GM18498 (cell line): ENCODE data around the gene SAMD4A.

Experiments
- ATAC-seq: cut with Tn5 transposase; IDR thresholded peaks from one replicate; pipeline ENCODE4 v1.9.1; 2021; ENCODE audit warnings: mild to moderate bottlenecking, moderate library complexity; ENCODE audit not compliant: unreplicated experiment

The SAMD4A gene

GRCh38 chr14:54815016-54815415 is 248.1 kb downstream of the SAMD4A start:
- no peak for ATAC-seq

- ATAC-seq: no peak
Measured at GRCh38 chr14:54815515-54815914, 248.6 kb downstream of the SAMD4A start.

DNA sequence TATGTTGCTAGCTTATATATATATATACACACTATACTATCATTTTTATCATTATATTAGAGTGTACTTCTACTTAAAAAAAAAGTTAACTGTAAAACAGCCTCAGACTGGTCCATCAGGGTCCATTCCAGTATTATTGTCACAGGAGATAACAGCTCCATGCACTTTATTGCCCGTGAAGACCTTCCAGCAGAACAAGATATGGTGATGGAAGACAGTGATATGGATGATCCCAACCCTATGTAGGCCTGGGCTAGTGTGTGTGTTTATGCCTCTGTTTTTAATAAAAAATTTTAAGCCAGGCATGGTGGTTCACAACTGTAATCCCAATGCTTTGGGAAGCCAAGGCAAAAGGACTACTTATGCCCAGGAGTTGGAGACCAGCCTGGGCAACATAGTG is 249.5 kb downstream of the SAMD4A start:
- no peak for ATAC-seq

DNA sequence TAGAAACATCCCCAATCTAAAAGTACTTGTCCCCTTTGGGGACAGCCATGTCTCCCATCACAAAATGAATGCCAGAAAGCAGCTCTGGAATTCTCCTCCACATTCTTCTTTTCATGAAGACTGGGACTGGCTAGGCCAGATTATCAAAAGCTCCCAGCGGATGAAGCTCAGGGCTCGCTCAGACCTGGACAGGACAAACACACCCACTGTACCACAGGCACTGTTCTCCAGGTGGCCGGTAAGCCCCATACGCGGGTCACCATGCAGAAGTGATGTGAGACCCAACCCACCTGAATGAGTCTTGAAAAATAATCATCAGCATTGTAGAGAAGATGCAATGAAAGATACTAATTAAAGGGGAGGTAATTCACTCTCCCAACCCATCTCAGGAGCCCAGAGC is 250.6 kb downstream of the SAMD4A start:
- ATAC-seq: no peak

GRCh38 chr14:54818201-54819133 is 251.5 kb downstream of the SAMD4A start:
- ATAC-seq: no peak

DNA sequence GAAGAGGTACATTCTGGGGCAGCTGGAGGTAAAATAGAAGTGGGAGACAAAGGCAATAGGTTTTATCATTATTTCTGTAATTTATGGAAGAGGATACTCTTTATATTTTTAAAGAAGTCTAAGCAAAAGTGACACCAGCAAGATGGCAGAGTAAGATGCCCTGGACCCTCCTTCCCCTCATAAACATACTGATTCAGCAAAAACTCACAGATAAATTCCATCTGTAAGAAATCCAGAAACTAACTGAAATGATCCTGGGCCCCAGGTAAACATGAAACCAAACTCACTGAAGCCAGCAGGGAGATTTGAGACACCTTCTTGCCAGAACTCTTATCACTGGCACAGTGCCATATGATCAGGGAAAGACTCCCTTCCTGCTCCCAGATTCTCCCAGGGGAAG is 255.8 kb downstream of the SAMD4A start:
- ATAC-seq: no peak

GRCh38 chr14:54823757-54824549 is 257.0 kb downstream of the SAMD4A start:
- no peak for ATAC-seq

DNA sequence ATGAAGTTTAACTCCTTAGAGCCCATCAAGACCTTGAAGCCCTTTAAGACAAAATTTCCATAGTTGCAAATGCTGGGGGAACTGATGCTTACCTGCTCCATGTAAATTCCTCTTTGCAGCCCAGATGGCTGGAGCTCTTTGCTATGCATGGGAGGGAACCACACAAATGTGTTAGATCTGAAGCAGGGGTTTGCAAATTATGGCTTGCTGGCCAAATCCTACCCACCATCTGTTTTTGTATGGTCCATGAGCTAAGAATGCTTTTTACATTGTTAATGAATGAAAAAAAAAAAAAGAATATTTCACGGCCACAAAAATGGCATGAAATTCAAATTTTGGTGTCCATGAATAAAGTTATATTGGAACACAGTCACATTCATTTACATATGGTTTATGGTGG is 261.1 kb downstream of the SAMD4A start:
- no peak for ATAC-seq

- no peak for ATAC-seq
Measured at GRCh38 chr14:54829486-54830224, 262.7 kb downstream of the SAMD4A start.

DNA sequence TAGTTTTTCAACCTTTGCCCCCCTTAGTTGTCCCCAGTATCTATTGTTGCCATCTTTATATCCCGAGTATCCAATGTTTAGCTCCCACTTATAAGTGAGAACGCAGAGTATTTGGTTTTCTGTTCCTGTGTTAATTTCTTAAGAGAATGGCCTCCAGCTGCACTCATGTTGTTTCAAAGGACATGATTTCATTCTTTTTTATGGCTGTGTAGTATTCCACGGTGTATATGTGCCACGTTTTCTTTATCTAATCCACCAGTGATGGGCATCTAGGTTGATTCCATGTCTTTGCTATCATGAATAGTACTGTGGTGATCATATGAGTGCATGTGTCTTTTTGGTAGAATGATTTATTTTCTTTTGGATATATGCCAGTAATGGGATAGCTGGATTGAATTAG is 263.7 kb downstream of the SAMD4A start:
- ATAC-seq: no peak

GRCh38 chr14:54834081-54834480 is 267.2 kb downstream of the SAMD4A start:
- no peak for ATAC-seq

DNA sequence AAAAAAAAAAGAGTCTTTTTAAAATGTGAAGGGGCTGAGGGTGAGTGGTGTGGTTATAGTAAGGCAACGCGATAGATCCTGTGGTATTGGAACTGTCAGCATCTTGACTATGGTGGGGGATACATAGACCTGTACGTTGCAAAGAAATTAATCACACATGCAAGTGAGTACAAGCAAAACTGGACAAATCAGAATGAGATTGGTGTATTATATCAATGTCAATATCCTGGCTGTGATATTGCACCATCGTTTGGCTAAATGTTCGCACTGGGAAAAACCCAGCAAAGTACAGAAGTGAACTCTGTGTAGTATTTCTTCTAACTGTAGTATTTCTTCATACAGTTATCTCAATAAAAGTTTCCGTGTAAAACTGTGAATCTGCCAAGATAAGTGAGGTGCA is 267.8 kb downstream of the SAMD4A start:
- no peak for ATAC-seq

GRCh38 chr14:54836231-54836630 is 269.3 kb downstream of the SAMD4A start:
- no peak for ATAC-seq

DNA sequence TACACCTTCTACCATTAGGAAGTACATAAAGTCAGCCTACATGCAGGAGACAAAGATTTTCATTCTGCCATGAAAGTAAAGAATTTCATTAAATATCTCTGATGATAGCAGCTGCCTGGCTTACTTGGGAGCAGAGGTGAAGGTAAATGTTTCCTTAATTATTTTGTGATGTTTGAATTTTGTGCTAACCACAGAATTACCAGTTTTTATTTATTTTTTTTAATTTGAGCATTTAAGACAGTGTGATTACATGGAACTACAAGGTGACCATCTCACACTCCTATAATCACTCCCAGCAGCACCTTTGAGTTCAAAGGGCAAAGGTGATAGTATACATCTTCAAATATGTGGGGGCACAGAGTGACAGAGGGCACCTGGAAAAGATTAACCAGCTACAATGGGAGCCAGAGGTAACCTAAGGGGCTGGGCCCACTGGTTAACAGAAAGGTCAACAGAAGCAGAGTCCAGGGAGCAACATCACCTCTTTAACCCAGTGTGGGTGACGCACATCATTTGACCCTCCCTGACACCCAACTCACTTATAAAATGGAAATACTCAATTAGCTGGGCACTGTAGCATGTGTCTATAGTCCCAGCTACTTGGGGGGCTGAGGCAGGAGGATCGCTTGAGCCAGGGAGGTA is 270.7 kb downstream of the SAMD4A start:
- ATAC-seq: no peak

DNA sequence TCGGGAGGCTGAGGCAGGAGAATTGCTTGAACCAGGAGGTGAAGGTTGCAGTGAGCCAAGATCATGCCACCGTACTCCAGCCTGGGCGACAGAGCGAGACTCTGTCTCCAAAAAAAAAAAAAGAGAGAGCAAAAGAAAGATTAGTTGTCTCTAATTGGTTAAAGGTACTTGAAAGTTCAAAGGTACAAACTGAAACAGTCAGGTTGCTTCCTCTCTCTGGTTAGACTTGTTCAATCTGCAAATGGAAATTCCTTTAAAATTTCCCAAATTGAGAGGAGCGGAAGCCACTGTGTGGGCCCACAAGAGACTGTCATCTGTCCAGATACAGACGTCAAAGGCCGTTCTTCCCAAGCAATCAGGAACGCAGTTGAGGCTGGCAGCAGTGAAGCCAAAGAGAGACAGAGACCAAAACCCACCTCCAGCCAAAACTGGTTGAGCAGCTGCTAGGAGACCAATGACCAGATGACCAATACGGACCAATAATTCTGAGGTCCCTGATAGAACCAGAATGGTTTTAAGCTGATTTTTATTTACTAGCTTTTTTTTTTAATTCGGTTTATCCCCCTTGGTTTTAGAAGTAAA is 272.1 kb downstream of the SAMD4A start:
- ATAC-seq: no peak

DNA sequence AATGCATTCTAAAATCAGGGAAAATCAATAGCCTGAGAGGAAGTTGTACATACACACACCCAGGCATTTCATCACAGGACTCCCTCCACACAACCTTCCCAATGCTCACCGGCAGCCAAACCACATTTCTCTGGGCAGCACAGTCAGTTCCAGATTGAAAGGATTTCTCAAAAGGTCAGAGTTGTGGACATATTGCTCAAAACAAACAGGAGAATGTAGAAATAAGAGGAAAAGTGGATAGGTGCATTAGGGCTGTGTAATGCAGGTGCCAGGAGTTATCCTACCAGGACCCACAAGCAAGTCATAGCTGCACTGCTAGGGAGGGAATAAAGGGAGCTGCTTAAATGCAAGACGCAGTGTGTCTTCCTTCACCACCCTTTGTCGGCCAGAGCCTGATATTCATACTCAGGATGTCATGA is 272.8 kb downstream of the SAMD4A start:
- no peak for ATAC-seq

DNA sequence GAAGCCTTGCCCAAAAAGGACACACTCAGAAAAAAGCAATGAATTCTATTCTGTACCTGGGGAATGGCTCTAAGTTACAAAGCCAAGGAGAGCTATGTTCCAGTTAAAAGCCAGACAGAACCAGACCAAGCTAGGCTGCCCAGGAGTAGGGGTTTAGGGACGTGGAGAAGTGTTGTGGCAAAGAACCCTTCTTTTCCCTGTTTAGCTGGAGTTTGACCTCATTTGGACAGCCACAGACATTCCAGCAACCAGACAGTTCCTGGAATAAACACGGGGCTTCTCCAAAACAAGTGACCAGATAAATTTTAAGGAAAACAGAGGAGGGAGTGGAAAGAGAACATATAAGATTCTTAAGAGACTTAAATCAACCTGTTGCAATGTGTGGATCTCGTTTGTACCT is 273.4 kb downstream of the SAMD4A start:
- ATAC-seq: no peak

DNA sequence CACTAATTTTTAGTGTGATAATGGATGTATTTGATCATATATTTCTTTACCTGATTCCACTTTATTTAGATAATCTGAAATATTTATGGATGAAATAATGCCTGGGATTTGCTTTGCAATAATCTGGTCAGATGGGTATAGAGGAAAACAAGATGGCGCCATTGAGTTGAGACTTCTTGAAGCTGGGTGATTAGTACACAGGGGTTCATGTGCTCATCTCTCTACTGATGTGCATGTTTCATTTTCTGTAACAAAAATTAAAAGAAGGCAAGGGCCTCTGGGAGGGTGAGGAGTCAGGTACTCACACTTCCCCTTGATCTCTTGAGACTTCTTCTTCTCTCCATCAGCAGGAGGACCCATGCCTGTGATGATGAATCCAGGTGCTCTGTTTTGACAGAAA is 273.9 kb downstream of the SAMD4A start:
- no peak for ATAC-seq
